C1 segment of cervical spinal cord (tissue), 14 donors: ENCODE measurements around the gene ARMC2.
A peak's percentile ranks its signal among the peaks of the same experiment; 100 is the strongest.

ENCODE experiments used
- DNase-seq, 14 donors: peaks; one replicate each; lab custom pipeline; 2025; lab: John Stamatoyannopoulos, UW

Gene ARMC2

GRCh38 chr6:108983151-108983550, 134.9 kb downstream of the ARMC2 start:
- DNase-seq: no peak

- DNase-seq: no peak
These were observed 137.1 kb downstream of the ARMC2 start for GRCh38 chr6:108985301-108985700.

GRCh38 chr6:108987156-108987555, 138.9 kb downstream of the ARMC2 start:
- no peak for DNase-seq

GRCh38 chr6:108988296-108988695, 140.1 kb downstream of the ARMC2 start:
- DNase-seq: no peak

- DNase-seq: no peak
These were observed 140.5 kb downstream of the ARMC2 start for GRCh38 chr6:108988765-108989164.

GRCh38 chr6:108989700-108990099, 141.5 kb downstream of the ARMC2 start:
- no peak for DNase-seq

GRCh38 chr6:108993876-108994275, 145.7 kb downstream of the ARMC2 start:
- no peak for DNase-seq

- no peak for DNase-seq
These were observed 147.1 kb downstream of the ARMC2 start for GRCh38 chr6:108995296-108995695.

- no peak for DNase-seq
These were observed 148.0 kb downstream of the ARMC2 start for GRCh38 chr6:108996208-108996607.

GRCh38 chr6:108998485-108998884, 150.3 kb downstream of the ARMC2 start:
- DNase-seq: peak in 1 of 14 donors; percentile 14

- no peak for DNase-seq
These were observed 151.2 kb downstream of the ARMC2 start for GRCh38 chr6:108999428-108999827.

- DNase-seq: no peak
These were observed 152.1 kb downstream of the ARMC2 start for GRCh38 chr6:109000289-109000688.

- peak in 1 of 14 donors; percentile 19 for DNase-seq
These were observed 153.2 kb downstream of the ARMC2 start for GRCh38 chr6:109001291-109001894.

- peak in 6 of 14 donors; percentile 6 to 54 (median 17) for DNase-seq
These were observed 154.0 kb downstream of the ARMC2 start for GRCh38 chr6:109002051-109002697.

GRCh38 chr6:109002882-109003281, 154.7 kb downstream of the ARMC2 start:
- DNase-seq: no peak

GRCh38 chr6:109006818-109007217, 158.6 kb downstream of the ARMC2 start:
- no peak for DNase-seq

- DNase-seq: no peak
These were observed 159.3 kb downstream of the ARMC2 start for GRCh38 chr6:109007521-109007920.

- DNase-seq: no peak
These were observed 159.8 kb downstream of the ARMC2 start for GRCh38 chr6:109008054-109008453.

GRCh38 chr6:109008537-109009235, 160.5 kb downstream of the ARMC2 start:
- peak in 10 of 14 donors; percentile 37 to 87 (median 73) for DNase-seq

- peak; percentile 22 to 94 (median 82) for DNase-seq
These were observed 161.2 kb downstream of the ARMC2 start for GRCh38 chr6:109009236-109009961.

- DNase-seq: no peak
These were observed 161.9 kb downstream of the ARMC2 start for GRCh38 chr6:109009962-109010704.
